Uterus (tissue), 2 donors: ENCODE measurements around the gene GRK3.

Experiments used
- CTCF ChIP-seq, 4 experiments: fragments of 200-600 bp in 2 of 4; fragments of 450-650 bp in 2 of 4; sonication (generic) in 2 of 4; IDR thresholded peaks; one replicate each; pipeline ENCODE4 v1.5.1; 2016 to 2019; ENCODE audit warnings: antibody characterized with exemption in 4 of 4, mild to moderate bottlenecking in 2 of 4, moderate library complexity in 1 of 4
- POLR2A ChIP-seq, 2 donors: fragments of 450-650 bp; IDR thresholded peaks; one replicate each; pipeline ENCODE4 v1.6.1; 2016; ENCODE audit warnings: antibody characterized with exemption in 2 of 2, mild to moderate bottlenecking in 1 of 2, moderate library complexity in 1 of 2

- TF ChIP-seq POLR2A (IDR thresholded peaks at IDR 0.05) (no peak), CTCF (IDR thresholded peaks at IDR 0.05) (no peak)
Measured at GRCh38 chr22:25627271-25627852, 62.9 kb downstream of the GRK3 start.
